Inflammatory macrophage treated with lipopolysaccharide for 1 hour (primary cell): Measurements from ENCODE around the gene CYP11A1.
"Not testable (repeated sequence)": the region's sequence is repeated elsewhere in the genome, so short reads cannot be mapped to it uniquely, and the experiment has no call there.

Experiments used
- DNase-seq, 2 donors: peaks; one replicate each; pipeline ENCODE4 v3.0.0-alpha.2; 2020 to 2022

CYP11A1 gene

GRCh38 chr15:74400313-74400860, 32.9 kb upstream of the CYP11A1 start:
- no peak for DNase-seq

- DNase-seq: peak in 1 of 2 donors; percentile 53
These were observed 32.3 kb upstream of the CYP11A1 start for GRCh38 chr15:74399511-74400312.

GRCh38 chr15:74399100-74399499, 31.7 kb upstream of the CYP11A1 start:
- DNase-seq: peak; percentile 18 to 51

GRCh38 chr15:74398183-74398582, 30.7 kb upstream of the CYP11A1 start:
- no peak for DNase-seq

- no peak for DNase-seq
These were observed 30.0 kb upstream of the CYP11A1 start for GRCh38 chr15:74397239-74398068.

- peak; percentile 49 to 85 for DNase-seq
These were observed 29.2 kb upstream of the CYP11A1 start for GRCh38 chr15:74396445-74397238.

- no peak for DNase-seq
These were observed 28.6 kb upstream of the CYP11A1 start for GRCh38 chr15:74396146-74396438.

GRCh38 chr15:74395319-74396145, 28.1 kb upstream of the CYP11A1 start:
- DNase-seq: no peak

- DNase-seq: no peak
These were observed 26.8 kb upstream of the CYP11A1 start for GRCh38 chr15:74394090-74394846.

GRCh38 chr15:74393423-74393822, 26.0 kb upstream of the CYP11A1 start:
- DNase-seq: no peak

- no peak for DNase-seq
These were observed 25.5 kb upstream of the CYP11A1 start for GRCh38 chr15:74392902-74393301.

- no peak for DNase-seq
These were observed 25.0 kb upstream of the CYP11A1 start for GRCh38 chr15:74392451-74392830.

GRCh38 chr15:74391582-74392450, 24.4 kb upstream of the CYP11A1 start:
- DNase-seq: no peak

- DNase-seq: peak; percentile 35 to 47
These were observed 23.3 kb upstream of the CYP11A1 start for GRCh38 chr15:74390647-74391288.

GRCh38 chr15:74390049-74390646, 22.7 kb upstream of the CYP11A1 start:
- DNase-seq: not testable (repeated sequence)

- no peak for DNase-seq
These were observed 22.0 kb upstream of the CYP11A1 start for GRCh38 chr15:74389241-74390048.

- no peak for DNase-seq
These were observed 21.0 kb upstream of the CYP11A1 start for GRCh38 chr15:74388363-74388951.
